IMR-90 (cell line): Measurements from ENCODE around the gene BCAS3.

Experiments
- BHLHE40 ChIP-seq: fragments of 150-350 bp; IDR thresholded peaks from 2 replicates; pipeline ENCODE4 v1.6.1; 2016; ENCODE audit warnings: mild to moderate bottlenecking, low read depth, low read length
- CHD1 ChIP-seq: IDR thresholded peaks from 2 replicates; pipeline ENCODE4 v1.6.1; 2012; ENCODE audit warnings: low read depth, low read length, improper control_type of control experiment
- FOS ChIP-seq: fragments of 150-350 bp; IDR thresholded peaks from 2 replicates; pipeline ENCODE4 v1.6.1; 2016; ENCODE audit warnings: low read depth, low read length
- MAFK ChIP-seq: IDR thresholded peaks from 2 replicates; pipeline ENCODE4 v1.6.1; 2012; ENCODE audit warnings: low read depth, low read length, improper control_type of control experiment
- RAD21 ChIP-seq: IDR thresholded peaks from 2 replicates; pipeline ENCODE4 v1.6.1; 2012; ENCODE audit warnings: low read length, improper control_type of control experiment
- USF2 ChIP-seq: fragments of 150-350 bp; IDR thresholded peaks from 2 replicates; pipeline ENCODE4 v1.6.1; 2017; ENCODE audit warnings: mild to moderate bottlenecking, antibody characterized with exemption, low read length, low read depth
- TF ChIP-seq, protein P1 (sequence below): conservative IDR thresholded peaks from 2 replicates; pipeline ENCODE4 v1.5.1; 2012; ENCODE audit warnings: mild to moderate bottlenecking, low read depth, low read length, improper control_type of control experiment
- TF ChIP-seq, protein P2 (sequence below): fragments of 150-350 bp; IDR thresholded peaks from 2 replicates; pipeline ENCODE4 v1.6.1; 2016; ENCODE audit warnings: low read depth, mild to moderate bottlenecking, low read length, moderate library complexity, borderline replicate concordance

DNA sequence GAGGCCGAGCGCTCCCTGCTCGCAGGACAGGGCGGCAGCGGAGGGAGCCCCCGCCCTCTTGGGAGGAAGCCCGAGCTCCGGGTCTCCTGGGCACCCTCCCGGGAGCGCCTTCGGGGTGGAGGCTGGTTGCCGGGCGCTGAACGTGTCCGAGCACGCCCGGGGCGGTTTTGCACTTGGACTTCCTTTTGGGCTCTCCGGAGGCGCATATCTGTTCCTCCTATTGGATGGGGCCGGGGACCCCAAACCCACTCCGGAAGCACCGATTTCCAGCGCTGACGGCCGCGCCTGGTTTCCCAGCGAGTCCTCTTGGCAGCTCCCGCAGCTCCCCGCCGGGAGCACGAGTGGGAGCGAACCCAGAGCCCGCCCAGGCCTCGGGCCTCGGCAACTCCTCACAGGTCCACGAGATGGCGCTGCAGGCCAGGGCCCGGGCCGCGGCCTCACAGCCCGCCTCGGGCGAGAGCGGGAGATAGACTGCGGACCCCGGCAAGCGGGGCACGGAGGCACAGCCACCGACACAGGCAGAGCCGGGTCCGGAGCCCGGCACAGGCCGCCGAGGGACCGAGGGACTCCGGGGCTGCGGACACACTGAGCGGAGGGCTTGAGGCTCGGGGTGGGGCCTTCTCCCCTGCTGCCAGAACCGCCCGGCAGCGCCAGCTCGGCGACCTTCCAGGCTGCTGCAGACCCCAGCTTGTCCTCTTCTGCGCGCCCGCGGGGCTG lies 734.6 kb downstream of the BCAS3 start:
- TF ChIP-seq, protein P1, sequence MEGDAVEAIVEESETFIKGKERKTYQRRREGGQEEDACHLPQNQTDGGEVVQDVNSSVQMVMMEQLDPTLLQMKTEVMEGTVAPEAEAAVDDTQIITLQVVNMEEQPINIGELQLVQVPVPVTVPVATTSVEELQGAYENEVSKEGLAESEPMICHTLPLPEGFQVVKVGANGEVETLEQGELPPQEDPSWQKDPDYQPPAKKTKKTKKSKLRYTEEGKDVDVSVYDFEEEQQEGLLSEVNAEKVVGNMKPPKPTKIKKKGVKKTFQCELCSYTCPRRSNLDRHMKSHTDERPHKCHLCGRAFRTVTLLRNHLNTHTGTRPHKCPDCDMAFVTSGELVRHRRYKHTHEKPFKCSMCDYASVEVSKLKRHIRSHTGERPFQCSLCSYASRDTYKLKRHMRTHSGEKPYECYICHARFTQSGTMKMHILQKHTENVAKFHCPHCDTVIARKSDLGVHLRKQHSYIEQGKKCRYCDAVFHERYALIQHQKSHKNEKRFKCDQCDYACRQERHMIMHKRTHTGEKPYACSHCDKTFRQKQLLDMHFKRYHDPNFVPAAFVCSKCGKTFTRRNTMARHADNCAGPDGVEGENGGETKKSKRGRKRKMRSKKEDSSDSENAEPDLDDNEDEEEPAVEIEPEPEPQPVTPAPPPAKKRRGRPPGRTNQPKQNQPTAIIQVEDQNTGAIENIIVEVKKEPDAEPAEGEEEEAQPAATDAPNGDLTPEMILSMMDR, result peak; percentile 98
- no peak for TF ChIP-seq FOS
- no peak; the same call in 1 of the 2 replicates for TF ChIP-seq CHD1
- TF ChIP-seq MAFK, result no peak
- TF ChIP-seq BHLHE40, result peak; percentile 33; the same call in 1 of the 2 replicates
- TF ChIP-seq RAD21, result peak; percentile 98
- TF ChIP-seq, protein P2, sequence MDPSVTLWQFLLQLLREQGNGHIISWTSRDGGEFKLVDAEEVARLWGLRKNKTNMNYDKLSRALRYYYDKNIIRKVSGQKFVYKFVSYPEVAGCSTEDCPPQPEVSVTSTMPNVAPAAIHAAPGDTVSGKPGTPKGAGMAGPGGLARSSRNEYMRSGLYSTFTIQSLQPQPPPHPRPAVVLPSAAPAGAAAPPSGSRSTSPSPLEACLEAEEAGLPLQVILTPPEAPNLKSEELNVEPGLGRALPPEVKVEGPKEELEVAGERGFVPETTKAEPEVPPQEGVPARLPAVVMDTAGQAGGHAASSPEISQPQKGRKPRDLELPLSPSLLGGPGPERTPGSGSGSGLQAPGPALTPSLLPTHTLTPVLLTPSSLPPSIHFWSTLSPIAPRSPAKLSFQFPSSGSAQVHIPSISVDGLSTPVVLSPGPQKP, result no peak
- no peak for TF ChIP-seq USF2
